Neural progenitor cell (in vitro differentiated cells): ENCODE results near the gene TNFRSF8. TPM values are rescaled to one million over a fixed set of nuclear protein-coding genes. Genes with fewer than 3 reads are reported as not detected.

Experiments
- DNase-seq: peaks from one replicate; pipeline ENCODE4 v3.0.0-alpha.2; 2016; ENCODE audit warnings: low spot score
- H2AFZ ChIP-seq: fragments of 200-600 bp; sonication (generic); replicated peaks from 2 replicates; pipeline ENCODE4 v1.6.1; 2016; ENCODE audit warnings: antibody characterized with exemption
- H3F3A ChIP-seq: fragments of 200-600 bp; sonication (generic); 2 replicates; pipeline ENCODE4 v1.6.1; 2016; ENCODE audit warnings: antibody characterized with exemption, low read depth
- H3K27ac ChIP-seq: fragments of 200-600 bp; sonication (generic); 2 replicates; pipeline ENCODE4 v1.5.1; 2016; ENCODE audit warnings: mild to moderate bottlenecking
- H3K27me3 ChIP-seq: fragments of 200-600 bp; sonication (generic); 2 replicates; pipeline ENCODE4 v1.6.1; 2016; ENCODE audit warnings: mild to moderate bottlenecking, moderate library complexity
- H3K36me3 ChIP-seq: fragments of 200-600 bp; sonication (generic); 2 replicates; pipeline ENCODE4 v1.5.1; 2016
- H3K4me1 ChIP-seq: fragments of 200-600 bp; sonication (generic); 2 replicates; pipeline ENCODE4 v1.6.1; 2016; ENCODE audit warnings: mixed run types
- H3K4me2 ChIP-seq: fragments of 200-600 bp; sonication (generic); 2 replicates; pipeline ENCODE4 v1.6.1; 2016
- H3K4me3 ChIP-seq: fragments of 200-600 bp; sonication (generic); 2 replicates; pipeline ENCODE4 v1.5.1; 2016
- H3K79me2 ChIP-seq: fragments of 200-600 bp; sonication (generic); 2 replicates; pipeline ENCODE4 v1.6.1; 2016; ENCODE audit warnings: low read depth
- H3K9ac ChIP-seq: fragments of 200-600 bp; sonication (generic); 2 replicates; pipeline ENCODE4 v1.6.1; 2016
- H3K9me3 ChIP-seq: fragments of 200-600 bp; sonication (generic); 2 replicates; pipeline ENCODE4 v1.5.1; 2016; ENCODE audit warnings: low read depth
- H4K20me1 ChIP-seq: fragments of 200-600 bp; sonication (generic); 2 replicates; pipeline ENCODE4 v1.6.1; 2016; ENCODE audit warnings: low read depth
- H3K27ac Mint-ChIP-seq: 3 replicates; pipeline ENCODE4 v1.8.0; 2021; ENCODE audit warnings: mixed read lengths
- H3K27me3 Mint-ChIP-seq: 2 replicates; pipeline ENCODE4 v1.8.0; 2022; ENCODE audit warnings: low read depth, mild to moderate bottlenecking, inconsistent platforms, moderate library complexity, mixed read lengths; ENCODE audit not compliant: insufficient read depth
- H3K36me3 Mint-ChIP-seq: 3 replicates; pipeline ENCODE4 v1.8.0; 2021; ENCODE audit warnings: mixed read lengths
- H3K4me1 Mint-ChIP-seq: 3 replicates; pipeline ENCODE4 v1.8.0; 2021; ENCODE audit warnings: mixed read lengths
- H3K4me3 Mint-ChIP-seq: 3 replicates; pipeline ENCODE4 v1.8.0; 2021; ENCODE audit warnings: mild to moderate bottlenecking, moderate library complexity, mixed read lengths
- H3K9me3 Mint-ChIP-seq: 3 replicates; pipeline ENCODE4 v1.8.0; 2020; ENCODE audit warnings: mixed read lengths
- CTCF ChIP-seq: fragments of 200-600 bp; sonication (generic); IDR thresholded peaks from 2 replicates; pipeline ENCODE4 v1.5.1; 2017; ENCODE audit warnings: antibody characterized with exemption, mild to moderate bottlenecking
- EZH2 ChIP-seq: fragments of 200-600 bp; sonication (generic); IDR thresholded peaks from 2 replicates; pipeline ENCODE4 v1.6.1; 2017; ENCODE audit warnings: antibody characterized with exemption, mild to moderate bottlenecking, moderate library complexity
- EZH2phosphoT487 ChIP-seq: fragments of 200-600 bp; sonication (generic); IDR thresholded peaks from 2 replicates; pipeline ENCODE4 v1.6.1; 2017; ENCODE audit warnings: antibody characterized with exemption
- total RNA-seq: library from RNA; depleted of rRNA; stranded (reverse); fragments of >200 nt; gene quantifications from 2 replicates; pipeline ENCODE4 v1.2.3, GENCODE V29; 2015; ENCODE audit warnings: low replicate concordance

TNFRSF8 gene
- total RNA-seq, 1 donor from 2014 or later = not detected

GRCh38 chr1:12140515-12141162 is 77.5 kb downstream of the TNFRSF8 start:
- Histone ChIP-seq H4K20me1 (no peaks in the 10 kb centered on the region), H3K27ac (no peak overlapping the region), H3K27me3 (no peaks in the 10 kb centered on the region), H3K4me1 (peaks cover 5% of the 10 kb centered on the region), H3K4me2 (no peak overlapping the region), H3K36me3 (no peaks in the 10 kb centered on the region), H3K79me2 (no peaks in the 10 kb centered on the region), H3K9ac (no peak overlapping the region), H3F3A (no peaks in the 10 kb centered on the region), H2AFZ (no peak overlapping the region), H3K4me3 (no peak overlapping the region), H3K9me3 (no peaks in the 10 kb centered on the region)
- peaks cover 22% of the 10 kb centered on the region for H3K4me1 Mint-ChIP-seq
- no peak overlapping the region for H3K4me3 Mint-ChIP-seq
- H3K36me3 Mint-ChIP-seq = no peaks in the 10 kb centered on the region
- TF ChIP-seq EZH2 (no peak), EZH2phosphoT487 (no peak), CTCF (no peak)
- no peak overlapping the region for H3K27ac Mint-ChIP-seq
- DNase-seq = peak; percentile 36
- no peaks in the 10 kb centered on the region for H3K9me3 Mint-ChIP-seq
- H3K27me3 Mint-ChIP-seq = peaks cover 4% of the 10 kb centered on the region

- Mint-ChIP-seq H3K4me1 (peaks cover 22% of the 10 kb centered on the region), H3K27me3 (peaks cover 4% of the 10 kb centered on the region), H3K27ac (peak overlapping the region; percentile 33), H3K4me3 (no peak overlapping the region), H3K36me3 (no peaks in the 10 kb centered on the region), H3K9me3 (no peaks in the 10 kb centered on the region)
- Histone ChIP-seq H3K4me3 (no peak overlapping the region), H3K27me3 (no peaks in the 10 kb centered on the region), H4K20me1 (no peaks in the 10 kb centered on the region), H3K79me2 (no peaks in the 10 kb centered on the region), H3K4me2 (no peak overlapping the region), H3K36me3 (no peaks in the 10 kb centered on the region), H3K9me3 (no peaks in the 10 kb centered on the region), H2AFZ (no peak overlapping the region), H3K9ac (no peak overlapping the region), H3F3A (no peaks in the 10 kb centered on the region), H3K4me1 (peaks cover 5% of the 10 kb centered on the region), H3K27ac (no peak overlapping the region)
- no peak for DNase-seq
- TF ChIP-seq EZH2phosphoT487 (no peak), EZH2 (no peak), CTCF (no peak)
Observed at GRCh38 chr1:12141163-12141850, 78.2 kb downstream of the TNFRSF8 start.

- peak overlapping the region; percentile 5 for H2AFZ ChIP-seq
- H3K27ac Mint-ChIP-seq = peak overlapping the region; percentile 25
- no peak overlapping the region for H3K9ac ChIP-seq
- H3K4me3 ChIP-seq = no peak overlapping the region
- H3K4me2 ChIP-seq = no peak overlapping the region
- H3K4me3 Mint-ChIP-seq = no peak overlapping the region
- H3K9me3 ChIP-seq = no peaks in the 10 kb centered on the region
- DNase-seq = peak; percentile 62
- H3K36me3 Mint-ChIP-seq = no peaks in the 10 kb centered on the region
- no peaks in the 10 kb centered on the region for H3K27me3 ChIP-seq
- H3K79me2 ChIP-seq = no peaks in the 10 kb centered on the region
- H4K20me1 ChIP-seq = no peaks in the 10 kb centered on the region
- no peaks in the 10 kb centered on the region for H3K9me3 Mint-ChIP-seq
- no peak overlapping the region for H3K27ac ChIP-seq
- TF ChIP-seq EZH2 (no peak), CTCF (no peak), EZH2phosphoT487 (no peak)
- no peaks in the 10 kb centered on the region for H3F3A ChIP-seq
- H3K27me3 Mint-ChIP-seq = peaks cover 4% of the 10 kb centered on the region
- H3K4me1 Mint-ChIP-seq = peaks cover 30% of the 10 kb centered on the region
- no peaks in the 10 kb centered on the region for H3K36me3 ChIP-seq
- peaks cover 10% of the 10 kb centered on the region for H3K4me1 ChIP-seq
Observed at GRCh38 chr1:12142141-12142823, 79.2 kb downstream of the TNFRSF8 start.
